SK-N-SH (cell line): ENCODE results near the gene FMNL2. TPM values are rescaled to one million over a fixed set of nuclear protein-coding genes. Genes with fewer than 3 reads are reported as not detected.

Experiments
- CTCF ChIA-PET: fragments of 300-600, 350-600 bp; formaldehyde crosslinking; extraction: SDS; loops from one replicate; lab custom pipeline; 2021; lab: Yijun Ruan, JAX
- POLR2A ChIA-PET: fragments of 350-600 bp; sonication (Branson Sonifier 250); formaldehyde crosslinking; extraction: SDS; loops from one replicate; lab custom pipeline; 2020; ENCODE audit warnings: antibody characterized with exemption, inconsistent platforms; lab: Yijun Ruan, JAX
- DNase-seq: peaks from one replicate; pipeline ENCODE4 v3.0.0; 2012
- H2AFZ ChIP-seq: fragments of 200-600 bp; sonication (generic); 2 replicates; pipeline ENCODE4 v1.8.1; 2016; ENCODE audit warnings: antibody characterized with exemption, mild to moderate bottlenecking, low read depth
- H3F3A ChIP-seq: fragments of 200-600 bp; sonication (generic); replicated peaks from 2 replicates; pipeline ENCODE3; 2016; ENCODE audit warnings: antibody characterized with exemption, mild to moderate bottlenecking; ENCODE audit not compliant: insufficient read depth
- H3K27ac ChIP-seq, 2 experiments: fragments of 200-500 bp in 1 of 2; fragments of 200-600 bp in 1 of 2; sonication (Bioruptor generic) in 1 of 2; sonication (generic), shearing (Covaris generic) in 1 of 2; 2 replicates each; pipeline versions ENCODE4 v1.5.1 to v1.6.1; 2014 to 2016; ENCODE audit warnings: low read depth in 2 of 2, inconsistent platforms in 1 of 2, low read length in 1 of 2, mild to moderate bottlenecking in 1 of 2, mixed read lengths in 1 of 2
- H3K27me3 ChIP-seq: fragments of 200-600 bp; sonication (generic), shearing (Covaris generic); 2 replicates; pipeline ENCODE4 v1.6.1; 2016; ENCODE audit warnings: mixed run types; ENCODE audit not compliant: insufficient read depth
- H3K36me3 ChIP-seq, 2 experiments: fragments of 200-500 bp in 1 of 2; fragments of 200-600 bp in 1 of 2; sonication (Bioruptor generic) in 1 of 2; sonication (generic) in 1 of 2; replicated peaks in 1 of 2; 2 replicates each; pipeline versions ENCODE3 to v1.5.1; 2014 to 2016; ENCODE audit warnings: low read length in 1 of 2, mild to moderate bottlenecking in 1 of 2; ENCODE audit not compliant: insufficient read depth in 2 of 2, control insufficient read depth in 1 of 2
- H3K4me1 ChIP-seq, 2 experiments: fragments of 200-500 bp in 1 of 2; fragments of 200-600 bp in 1 of 2; sonication (Bioruptor generic) in 1 of 2; sonication (generic), shearing (Covaris generic) in 1 of 2; 2 replicates each; pipeline versions ENCODE4 v1.5.1 to v1.6.1; 2014 to 2016; ENCODE audit warnings: low read depth in 1 of 2, low read length in 1 of 2, mixed run types in 1 of 2; ENCODE audit not compliant: insufficient read depth in 2 of 2, control insufficient read depth in 1 of 2
- H3K4me2 ChIP-seq: fragments of 200-600 bp; sonication (generic), shearing (Covaris generic); 2 replicates; pipeline ENCODE4 v1.6.1; 2017; ENCODE audit warnings: mixed run types
- H3K4me3 ChIP-seq, 2 experiments: fragments of 200-500 bp in 1 of 2; fragments of 200-600 bp in 1 of 2; sonication (Bioruptor generic) in 1 of 2; sonication (generic), shearing (Covaris generic) in 1 of 2; 2 replicates each; pipeline versions ENCODE4 v1.5.1 to v1.8.1; 2014 to 2016; ENCODE audit warnings: low read depth in 2 of 2, inconsistent platforms in 1 of 2, low read length in 1 of 2, mild to moderate bottlenecking in 1 of 2, mixed read lengths in 1 of 2, moderate library complexity in 1 of 2
- H3K79me2 ChIP-seq: fragments of 200-600 bp; sonication (generic); 2 replicates; pipeline ENCODE4 v1.8.1; 2017; ENCODE audit warnings: mild to moderate bottlenecking; ENCODE audit not compliant: insufficient read depth
- H3K9ac ChIP-seq: fragments of 200-600 bp; sonication (generic); 2 replicates; pipeline ENCODE4 v1.6.1; 2017; ENCODE audit warnings: mixed run types
- H3K9me2 ChIP-seq: fragments of 200-600 bp; sonication (generic); 2 replicates; pipeline ENCODE4 v1.6.1; 2017; ENCODE audit warnings: mixed run types
- H3K9me3 ChIP-seq: fragments of 200-600 bp; sonication (generic); 2 replicates; pipeline ENCODE4 v1.6.1; 2017; ENCODE audit warnings: mixed run types, mild to moderate bottlenecking, moderate library complexity
- H4K20me1 ChIP-seq: fragments of 200-600 bp; sonication (generic); 2 replicates; pipeline ENCODE4 v1.6.1; 2017; ENCODE audit warnings: mild to moderate bottlenecking, mixed run types; ENCODE audit not compliant: insufficient read depth
- CHD2 ChIP-seq: fragments of 150-350 bp; IDR thresholded peaks from 2 replicates; pipeline ENCODE4 v1.6.1; 2018; ENCODE audit warnings: low read length; ENCODE audit not compliant: partially characterized antibody
- EP300 ChIP-seq, 2 experiments: IDR thresholded peaks; 2 replicates each; pipeline versions ENCODE4 v1.4.0 to v1.6.1; 2012; ENCODE audit warnings: borderline replicate concordance in 1 of 2, low read depth in 1 of 2, low read length in 1 of 2
- EZH2phosphoT487 ChIP-seq: fragments of 200-600 bp; sonication (generic); IDR thresholded peaks from 2 replicates; pipeline ENCODE4 v1.6.1; 2017; ENCODE audit warnings: low read depth, mixed run types, mild to moderate bottlenecking, antibody characterized with exemption, moderate library complexity, borderline replicate concordance
- FOXJ3 ChIP-seq: sonication (generic); formaldehyde crosslinking; IDR thresholded peaks from 2 replicates; pipeline ENCODE4 v1.5.1; 2020; ENCODE audit warnings: mild to moderate bottlenecking, missing genetic modification reagents
- IRF3 ChIP-seq: fragments of 150-350 bp; IDR thresholded peaks from 2 replicates; pipeline ENCODE4 v1.6.1; 2016; ENCODE audit warnings: mild to moderate bottlenecking, low read depth, low read length
- JUND ChIP-seq: IDR thresholded peaks from 2 replicates; pipeline ENCODE4 v1.4.0; 2012
- MEF2A ChIP-seq: IDR thresholded peaks from 2 replicates; pipeline ENCODE4 v1.4.0; 2012; ENCODE audit warnings: low read depth, borderline replicate concordance
- MXI1 ChIP-seq: IDR thresholded peaks from 2 replicates; pipeline ENCODE4 v1.6.1; 2012; ENCODE audit warnings: mild to moderate bottlenecking, low read depth, low read length, improper control_type of control experiment
- NFIC ChIP-seq: IDR thresholded peaks from 2 replicates; pipeline ENCODE4 v1.4.0; 2012; ENCODE audit warnings: borderline replicate concordance
- RCOR1 ChIP-seq: fragments of 150-350 bp; IDR thresholded peaks from 2 replicates; pipeline ENCODE4 v1.6.1; 2017; ENCODE audit warnings: antibody characterized with exemption, low read length
- USF1 ChIP-seq: IDR thresholded peaks from 2 replicates; pipeline ENCODE4 v1.4.0; 2012; ENCODE audit warnings: low read depth, borderline replicate concordance
- YY1 ChIP-seq: IDR thresholded peaks from 2 replicates; pipeline ENCODE4 v1.4.0; 2012; ENCODE audit warnings: low read depth, mild to moderate bottlenecking
- WGBS: methylation state at CpG from one replicate; pipeline ENCODE4 v1.1.6; 2017; ENCODE audit warnings: low lambda C conversion rate; 5-methylcytosine and 5-hydroxymethylcytosine counted together
- polyA plus RNA-seq, 3 experiments: library from polyadenylated mRNA; depleted of rRNA; stranded (reverse); fragments of >200 nt; gene quantifications; 2 replicates each; pipeline ENCODE4 v1.2.3, GENCODE V29; 2012
- TF ChIP-seq, protein P1 (sequence below): IDR thresholded peaks from 2 replicates; pipeline ENCODE4; 2012
- TF ChIP-seq, protein P2 (sequence below): IDR thresholded peaks from 2 replicates; pipeline ENCODE4 v1.6.1; 2012; ENCODE audit warnings: mild to moderate bottlenecking, low read depth, low read length, moderate library complexity
- TF ChIP-seq, protein P3 (sequence below): fragments of 200-600 bp; sonication (generic); IDR thresholded peaks from 2 replicates; pipeline ENCODE4 v1.6.1; 2017; ENCODE audit warnings: antibody characterized with exemption, mild to moderate bottlenecking, moderate library complexity
- TF ChIP-seq, protein P4 (sequence below): IDR thresholded peaks from 2 replicates; pipeline ENCODE4 v1.4.0; 2012; ENCODE audit warnings: low read depth

The FMNL2 gene
- polyA plus RNA-seq, 1 of the 3 experiments (the other 2 are of a cell fraction): 14.5 TPM

- Histone ChIP-seq H3K9ac (no peak overlapping the region), H3K79me2 (peaks cover 36% of the 10 kb centered on the region), H3K27me3 (no peaks in the 10 kb centered on the region), H3F3A (peaks cover 7% of the 10 kb centered on the region), H4K20me1 (peaks cover 2% of the 10 kb centered on the region; the same call in 1 of the 2 replicates), H3K36me3 (no peaks in the 10 kb centered on the region), H3K9me2 (no peaks in the 10 kb centered on the region), H3K9me3 (no peaks in the 10 kb centered on the region), H3K4me1 (peaks cover 2 to 23% of the 10 kb centered on the region in 2 experiments; a peak in 3 of 4 replicates), H3K4me3 (no peak overlapping the region), H3K27ac (no peak overlapping the region), H2AFZ (no peak overlapping the region), H3K4me2 (no peak overlapping the region)
- WGBS: 97% methylated on average over 6 of the region's 6 CpGs
- POLR2A ChIA-PET: no interaction called here
- no peak for DNase-seq
- TF ChIP-seq EP300 (IDR thresholded peaks at IDR 0.05; ENCODE audit: borderline replicate concordance in 1 of 2, low read depth in 1 of 2, low read length in 1 of 2) (no peak), FOXJ3 (no peak), USF1 (no peak)
- CTCF ChIA-PET: interaction anchor here (1.2 kb wide), 1 partner anchor 11 kb away, joined by 3 read pairs; no protein-coding TSS in a partner anchor
These were observed 60.6 kb downstream of the FMNL2 start for GRCh38 chr2:152395572-152395971.

- DNase-seq: no peak
- Histone ChIP-seq H4K20me1 (peaks cover 6% of the 10 kb centered on the region; the same call in 1 of the 2 replicates), H3K36me3 (no peaks in the 10 kb centered on the region), H2AFZ (no peak overlapping the region), H3K79me2 (peaks cover 36% of the 10 kb centered on the region), H3F3A (peaks cover 7% of the 10 kb centered on the region), H3K9ac (no peak overlapping the region), H3K9me2 (no peaks in the 10 kb centered on the region), H3K9me3 (no peaks in the 10 kb centered on the region), H3K27ac (no peak overlapping the region), H3K4me3 (no peak overlapping the region), H3K4me1 (peaks cover 2 to 23% of the 10 kb centered on the region in 2 experiments; a peak in 3 of 4 replicates), H3K4me2 (no peak overlapping the region), H3K27me3 (no peaks in the 10 kb centered on the region)
- ChIA-PET POLR2A (no interaction called here), CTCF (no interaction called here)
- TF ChIP-seq CHD2 (no peak), YY1 (no peak), NFIC (no peak), USF1 (no peak), JUND (no peak), MEF2A (no peak), EZH2phosphoT487 (no peak), MXI1 (no peak), IRF3 (no peak), RCOR1 (no peak)
- TF ChIP-seq, protein P1, sequence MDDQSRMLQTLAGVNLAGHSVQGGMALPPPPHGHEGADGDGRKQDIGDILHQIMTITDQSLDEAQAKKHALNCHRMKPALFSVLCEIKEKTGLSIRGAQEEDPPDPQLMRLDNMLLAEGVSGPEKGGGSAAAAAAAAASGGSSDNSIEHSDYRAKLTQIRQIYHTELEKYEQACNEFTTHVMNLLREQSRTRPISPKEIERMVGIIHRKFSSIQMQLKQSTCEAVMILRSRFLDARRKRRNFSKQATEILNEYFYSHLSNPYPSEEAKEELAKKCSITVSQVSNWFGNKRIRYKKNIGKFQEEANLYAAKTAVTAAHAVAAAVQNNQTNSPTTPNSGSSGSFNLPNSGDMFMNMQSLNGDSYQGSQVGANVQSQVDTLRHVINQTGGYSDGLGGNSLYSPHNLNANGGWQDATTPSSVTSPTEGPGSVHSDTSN: no peak
- TF ChIP-seq, protein P2, sequence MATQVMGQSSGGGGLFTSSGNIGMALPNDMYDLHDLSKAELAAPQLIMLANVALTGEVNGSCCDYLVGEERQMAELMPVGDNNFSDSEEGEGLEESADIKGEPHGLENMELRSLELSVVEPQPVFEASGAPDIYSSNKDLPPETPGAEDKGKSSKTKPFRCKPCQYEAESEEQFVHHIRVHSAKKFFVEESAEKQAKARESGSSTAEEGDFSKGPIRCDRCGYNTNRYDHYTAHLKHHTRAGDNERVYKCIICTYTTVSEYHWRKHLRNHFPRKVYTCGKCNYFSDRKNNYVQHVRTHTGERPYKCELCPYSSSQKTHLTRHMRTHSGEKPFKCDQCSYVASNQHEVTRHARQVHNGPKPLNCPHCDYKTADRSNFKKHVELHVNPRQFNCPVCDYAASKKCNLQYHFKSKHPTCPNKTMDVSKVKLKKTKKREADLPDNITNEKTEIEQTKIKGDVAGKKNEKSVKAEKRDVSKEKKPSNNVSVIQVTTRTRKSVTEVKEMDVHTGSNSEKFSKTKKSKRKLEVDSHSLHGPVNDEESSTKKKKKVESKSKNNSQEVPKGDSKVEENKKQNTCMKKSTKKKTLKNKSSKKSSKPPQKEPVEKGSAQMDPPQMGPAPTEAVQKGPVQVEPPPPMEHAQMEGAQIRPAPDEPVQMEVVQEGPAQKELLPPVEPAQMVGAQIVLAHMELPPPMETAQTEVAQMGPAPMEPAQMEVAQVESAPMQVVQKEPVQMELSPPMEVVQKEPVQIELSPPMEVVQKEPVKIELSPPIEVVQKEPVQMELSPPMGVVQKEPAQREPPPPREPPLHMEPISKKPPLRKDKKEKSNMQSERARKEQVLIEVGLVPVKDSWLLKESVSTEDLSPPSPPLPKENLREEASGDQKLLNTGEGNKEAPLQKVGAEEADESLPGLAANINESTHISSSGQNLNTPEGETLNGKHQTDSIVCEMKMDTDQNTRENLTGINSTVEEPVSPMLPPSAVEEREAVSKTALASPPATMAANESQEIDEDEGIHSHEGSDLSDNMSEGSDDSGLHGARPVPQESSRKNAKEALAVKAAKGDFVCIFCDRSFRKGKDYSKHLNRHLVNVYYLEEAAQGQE: no peak
- TF ChIP-seq, protein P3, sequence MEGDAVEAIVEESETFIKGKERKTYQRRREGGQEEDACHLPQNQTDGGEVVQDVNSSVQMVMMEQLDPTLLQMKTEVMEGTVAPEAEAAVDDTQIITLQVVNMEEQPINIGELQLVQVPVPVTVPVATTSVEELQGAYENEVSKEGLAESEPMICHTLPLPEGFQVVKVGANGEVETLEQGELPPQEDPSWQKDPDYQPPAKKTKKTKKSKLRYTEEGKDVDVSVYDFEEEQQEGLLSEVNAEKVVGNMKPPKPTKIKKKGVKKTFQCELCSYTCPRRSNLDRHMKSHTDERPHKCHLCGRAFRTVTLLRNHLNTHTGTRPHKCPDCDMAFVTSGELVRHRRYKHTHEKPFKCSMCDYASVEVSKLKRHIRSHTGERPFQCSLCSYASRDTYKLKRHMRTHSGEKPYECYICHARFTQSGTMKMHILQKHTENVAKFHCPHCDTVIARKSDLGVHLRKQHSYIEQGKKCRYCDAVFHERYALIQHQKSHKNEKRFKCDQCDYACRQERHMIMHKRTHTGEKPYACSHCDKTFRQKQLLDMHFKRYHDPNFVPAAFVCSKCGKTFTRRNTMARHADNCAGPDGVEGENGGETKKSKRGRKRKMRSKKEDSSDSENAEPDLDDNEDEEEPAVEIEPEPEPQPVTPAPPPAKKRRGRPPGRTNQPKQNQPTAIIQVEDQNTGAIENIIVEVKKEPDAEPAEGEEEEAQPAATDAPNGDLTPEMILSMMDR: no peak
- TF ChIP-seq, protein P4, sequence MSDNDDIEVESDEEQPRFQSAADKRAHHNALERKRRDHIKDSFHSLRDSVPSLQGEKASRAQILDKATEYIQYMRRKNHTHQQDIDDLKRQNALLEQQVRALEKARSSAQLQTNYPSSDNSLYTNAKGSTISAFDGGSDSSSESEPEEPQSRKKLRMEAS: no peak
- 81% methylated on average over 4 of the region's 4 CpGs for WGBS
These were observed 61.1 kb downstream of the FMNL2 start for GRCh38 chr2:152396051-152396511.
